MM.1S (cell line): ENCODE data around the gene PIEZO2.

ENCODE experiments used
- EZH2 ChIP-seq: fragments of 300-600 bp; sonication (generic); optimal IDR thresholded peaks from 2 replicates; pipeline ENCODE3; 2017; ENCODE audit warnings: low read depth, mild to moderate bottlenecking, antibody characterized with exemption, low read length, mixed read lengths
- TF ChIP-seq, protein P1 (sequence below): fragments of 300-600 bp; sonication (generic); IDR thresholded peaks from 2 replicates; pipeline ENCODE4 v1.5.1; 2016; ENCODE audit warnings: antibody characterized with exemption, low read length, mixed read lengths

DNA sequence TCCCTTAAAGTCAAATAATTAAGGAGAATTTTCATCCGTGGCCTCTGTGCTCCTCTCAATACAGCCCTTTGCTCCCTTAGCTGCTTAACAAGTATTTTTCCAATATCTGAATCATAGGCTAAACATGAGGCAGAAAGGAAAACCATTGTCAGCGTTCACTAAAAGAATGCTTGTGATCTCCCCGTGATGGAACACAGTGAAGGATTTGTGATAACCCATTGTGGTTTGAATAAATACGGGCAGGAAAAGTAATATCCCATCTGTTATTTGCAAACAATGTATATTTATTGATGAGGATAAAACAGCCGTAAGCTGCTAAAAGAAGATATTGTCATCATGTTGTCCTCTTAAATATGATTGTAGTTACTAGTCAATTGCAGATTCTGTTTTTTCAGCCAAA is 365.4 kb downstream of the PIEZO2 start:
- TF ChIP-seq, protein P1, sequence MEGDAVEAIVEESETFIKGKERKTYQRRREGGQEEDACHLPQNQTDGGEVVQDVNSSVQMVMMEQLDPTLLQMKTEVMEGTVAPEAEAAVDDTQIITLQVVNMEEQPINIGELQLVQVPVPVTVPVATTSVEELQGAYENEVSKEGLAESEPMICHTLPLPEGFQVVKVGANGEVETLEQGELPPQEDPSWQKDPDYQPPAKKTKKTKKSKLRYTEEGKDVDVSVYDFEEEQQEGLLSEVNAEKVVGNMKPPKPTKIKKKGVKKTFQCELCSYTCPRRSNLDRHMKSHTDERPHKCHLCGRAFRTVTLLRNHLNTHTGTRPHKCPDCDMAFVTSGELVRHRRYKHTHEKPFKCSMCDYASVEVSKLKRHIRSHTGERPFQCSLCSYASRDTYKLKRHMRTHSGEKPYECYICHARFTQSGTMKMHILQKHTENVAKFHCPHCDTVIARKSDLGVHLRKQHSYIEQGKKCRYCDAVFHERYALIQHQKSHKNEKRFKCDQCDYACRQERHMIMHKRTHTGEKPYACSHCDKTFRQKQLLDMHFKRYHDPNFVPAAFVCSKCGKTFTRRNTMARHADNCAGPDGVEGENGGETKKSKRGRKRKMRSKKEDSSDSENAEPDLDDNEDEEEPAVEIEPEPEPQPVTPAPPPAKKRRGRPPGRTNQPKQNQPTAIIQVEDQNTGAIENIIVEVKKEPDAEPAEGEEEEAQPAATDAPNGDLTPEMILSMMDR = no peak
- no peak for TF ChIP-seq EZH2
